Neuronal stem cell (in vitro differentiated cells): Measurements from ENCODE around the gene CFAP206.
"Not testable (repeated sequence)": the region's sequence is repeated elsewhere in the genome, so short reads cannot be mapped to it uniquely, and the experiment has no call there.

Experiments used
- DNase-seq: peaks from one replicate; pipeline ENCODE4 v3.0.0-alpha.2; 2013; ENCODE audit warnings: low spot score
- H2AFZ ChIP-seq: one replicate; pipeline ENCODE4 v1.6.1; 2013; ENCODE audit warnings: mild to moderate bottlenecking, low read length, inconsistent platforms
- H2AK5ac ChIP-seq: 2 replicates; pipeline ENCODE4 v1.6.1; 2013; ENCODE audit warnings: low read depth, mild to moderate bottlenecking, inconsistent platforms, low read length, moderate library complexity, mixed read lengths
- H2BK120ac ChIP-seq: 2 replicates; pipeline ENCODE4 v1.6.1; 2013; ENCODE audit warnings: low read depth, mild to moderate bottlenecking, inconsistent platforms, low read length, moderate library complexity, mixed read lengths
- H2BK12ac ChIP-seq: one replicate; pipeline ENCODE4 v1.6.1; 2013; ENCODE audit warnings: low read length, inconsistent platforms
- H2BK15ac ChIP-seq: 2 replicates; pipeline ENCODE4 v1.6.1; 2013; ENCODE audit warnings: mild to moderate bottlenecking, low read length, inconsistent platforms, mixed read lengths
- H2BK5ac ChIP-seq: one replicate; pipeline ENCODE4 v1.6.1; 2013; ENCODE audit warnings: inconsistent platforms, mild to moderate bottlenecking, low read length, moderate library complexity
- H3K14ac ChIP-seq: one replicate; pipeline ENCODE4 v1.6.1; 2013; ENCODE audit warnings: low read length, inconsistent platforms
- H3K18ac ChIP-seq: 2 replicates; pipeline ENCODE4 v1.6.1; 2013; ENCODE audit warnings: low read length, inconsistent platforms
- H3K23ac ChIP-seq: 2 replicates; pipeline ENCODE4 v1.6.1; 2013; ENCODE audit warnings: low read depth, mild to moderate bottlenecking, mixed read lengths, low read length, inconsistent platforms; ENCODE audit not compliant: poor library complexity
- H3K27ac ChIP-seq: replicated peaks from 3 replicates; pipeline ENCODE4 v1.5.1; 2013; ENCODE audit warnings: low read length, inconsistent platforms
- H3K27me3 ChIP-seq, 3 experiments: 2 replicates each; pipeline ENCODE4 v1.6.1; 2013; ENCODE audit warnings: low read length in 3 of 3, mild to moderate bottlenecking in 2 of 3, inconsistent platforms in 1 of 3, low read depth in 1 of 3, mixed read lengths in 1 of 3, moderate library complexity in 1 of 3; ENCODE audit not compliant: control insufficient read depth in 3 of 3, insufficient read depth in 3 of 3
- H3K36me3 ChIP-seq, 2 donors: replicated peaks in 1 of 2; 2 replicates each; pipeline ENCODE4 v1.6.1; 2013; ENCODE audit warnings: low read length in 2 of 2; ENCODE audit not compliant: control insufficient read depth in 2 of 2, insufficient read depth in 2 of 2
- H3K4ac ChIP-seq: 2 replicates; pipeline ENCODE4 v1.6.1; 2013; ENCODE audit warnings: inconsistent platforms, mild to moderate bottlenecking, low read length, moderate library complexity
- H3K4me1 ChIP-seq, 2 donors: 1 replicate in 1 of 2; 2 replicates in 1 of 2; pipeline ENCODE4 v1.6.1; 2013; ENCODE audit warnings: low read length in 2 of 2, low read depth in 1 of 2; ENCODE audit not compliant: control insufficient read depth in 2 of 2, insufficient read depth in 1 of 2
- H3K4me2 ChIP-seq: one replicate; pipeline ENCODE4 v1.6.1; 2013; ENCODE audit warnings: mild to moderate bottlenecking, low read length, inconsistent platforms; ENCODE audit not compliant: insufficient read depth, poor library complexity, severe bottlenecking
- H3K4me3 ChIP-seq, 2 donors: 2 replicates each; pipeline ENCODE4 v1.5.1; 2013; ENCODE audit warnings: low read length in 2 of 2, mild to moderate bottlenecking in 2 of 2, inconsistent platforms in 1 of 2, moderate library complexity in 1 of 2
- H3K79me1 ChIP-seq: one replicate; pipeline ENCODE4 v1.6.1; 2013; ENCODE audit warnings: low read depth, mild to moderate bottlenecking, inconsistent platforms, low read length, moderate library complexity
- H3K9ac ChIP-seq: one replicate; pipeline ENCODE4 v1.6.1; 2013; ENCODE audit warnings: mild to moderate bottlenecking, low read depth, low read length, inconsistent platforms; ENCODE audit not compliant: poor library complexity
- H3K9me3 ChIP-seq, 2 donors: replicated peaks in 1 of 2; 2 replicates each; pipeline versions ENCODE3 to v1.6.1; 2013; ENCODE audit warnings: low read length in 2 of 2, mild to moderate bottlenecking in 2 of 2, inconsistent platforms in 1 of 2, low read depth in 1 of 2, mixed read lengths in 1 of 2, moderate library complexity in 1 of 2; ENCODE audit not compliant: control insufficient read depth in 2 of 2, insufficient read depth in 1 of 2
- H4K8ac ChIP-seq: one replicate; pipeline ENCODE4 v1.6.1; 2013; ENCODE audit warnings: low read depth, mild to moderate bottlenecking, inconsistent platforms, low read length, moderate library complexity
- H4K91ac ChIP-seq: one replicate; pipeline ENCODE4 v1.6.1; 2013; ENCODE audit warnings: low read length, low read depth, mild to moderate bottlenecking, inconsistent platforms; ENCODE audit not compliant: poor library complexity
- WGBS, 2 donors: extraction: QIAGEN DNeasy Blood & Tissue Kit; methylation state at CpG; one replicate each; pipeline ENCODE4 v1.1.7; 2013; ENCODE audit warnings: missing lambda C conversion rate in 2 of 2, mixed read lengths in 1 of 2; ENCODE audit not compliant: insufficient read length in 2 of 2, insufficient replicate concordance in 1 of 2; ENCODE audit errors: extremely low coverage in 2 of 2; 5-methylcytosine and 5-hydroxymethylcytosine counted together

CFAP206 gene

DNA sequence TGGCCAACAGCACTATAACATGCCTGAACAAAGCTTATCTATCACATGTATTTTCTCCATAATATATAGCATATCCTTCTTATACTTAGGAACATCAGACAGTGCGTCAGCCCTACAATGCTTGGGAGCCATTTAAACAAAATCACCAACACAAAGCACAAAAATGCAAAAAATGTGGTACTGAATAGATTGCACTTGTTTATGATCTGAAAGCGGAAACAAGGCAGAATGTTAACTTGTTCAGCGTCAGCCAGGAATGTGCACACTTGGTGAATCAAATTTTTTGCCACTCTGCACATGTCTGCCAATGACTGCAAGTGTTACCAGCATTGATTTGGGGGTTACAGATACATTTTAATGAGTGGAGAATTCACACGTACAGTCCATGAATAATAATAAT is 79.8 kb downstream of the CFAP206 start:
- WGBS, 2 donors, result no CpG with 5 or more reads among the region's 4 CpGs
- Histone ChIP-seq H4K91ac (no peak overlapping the region), H3K14ac (no peak overlapping the region), H3K79me1 (no peaks in the 10 kb centered on the region), H3K4me2 (no peak overlapping the region), H3K27ac (no peak overlapping the region), H3K4ac (no peak overlapping the region), H3K23ac (no peak overlapping the region), H4K8ac (no peak overlapping the region), H3K9ac (no peak overlapping the region), H3K27me3 (no peaks in the 10 kb centered on the region), H3K4me1 (peaks cover 0 to 7% of the 10 kb centered on the region in 2 donors), H3K9me3 (peaks cover 1 to 8% of the 10 kb centered on the region in 2 donors), H2BK12ac (no peak overlapping the region), H3K4me3 (no peak overlapping the region), H2AK5ac (no peak overlapping the region), H3K18ac (no peak overlapping the region), H3K36me3 (peaks cover 1 to 8% of the 10 kb centered on the region in 2 donors), H2BK15ac (no peak overlapping the region), H2BK120ac (no peak overlapping the region), H2BK5ac (no peak overlapping the region), H2AFZ (no peak overlapping the region)
- DNase-seq, result no peak

DNA sequence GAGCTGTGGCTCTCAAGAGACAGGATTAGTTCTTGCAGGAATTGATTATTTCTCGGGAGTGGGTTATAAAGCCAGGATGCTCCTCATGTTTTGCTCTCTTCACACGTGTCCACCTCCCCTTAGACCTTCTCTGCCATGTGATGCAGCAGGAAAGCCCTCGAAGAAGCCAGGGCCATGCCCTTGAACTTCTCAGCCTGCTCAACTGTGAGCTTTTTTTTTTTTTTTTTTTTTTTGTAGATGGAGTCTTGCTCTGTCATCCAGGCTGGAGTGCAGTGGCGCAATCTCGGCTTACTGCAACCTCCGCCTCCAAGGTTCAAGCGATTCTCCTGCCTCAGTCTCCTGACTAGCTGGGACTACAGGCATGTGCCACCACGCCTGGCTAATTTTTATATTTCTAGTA is 81.6 kb downstream of the CFAP206 start:
- H3K4ac ChIP-seq, H3K23ac ChIP-seq, H2AK5ac ChIP-seq, H4K91ac ChIP-seq, DNase-seq, H3K9me3 ChIP-seq, H3K27ac ChIP-seq, H3K4me2 ChIP-seq, H4K8ac ChIP-seq, H2BK120ac ChIP-seq, H3K79me1 ChIP-seq, H2AFZ ChIP-seq, H3K4me1 ChIP-seq, H3K9ac ChIP-seq, H3K4me3 ChIP-seq, H3K18ac ChIP-seq, H2BK15ac ChIP-seq, H3K14ac ChIP-seq, H3K27me3 ChIP-seq, H3K36me3 ChIP-seq, H2BK5ac ChIP-seq, H2BK12ac ChIP-seq: not testable (repeated sequence)
- WGBS, 2 donors, result no CpG with 5 or more reads among the region's 8 CpGs

DNA sequence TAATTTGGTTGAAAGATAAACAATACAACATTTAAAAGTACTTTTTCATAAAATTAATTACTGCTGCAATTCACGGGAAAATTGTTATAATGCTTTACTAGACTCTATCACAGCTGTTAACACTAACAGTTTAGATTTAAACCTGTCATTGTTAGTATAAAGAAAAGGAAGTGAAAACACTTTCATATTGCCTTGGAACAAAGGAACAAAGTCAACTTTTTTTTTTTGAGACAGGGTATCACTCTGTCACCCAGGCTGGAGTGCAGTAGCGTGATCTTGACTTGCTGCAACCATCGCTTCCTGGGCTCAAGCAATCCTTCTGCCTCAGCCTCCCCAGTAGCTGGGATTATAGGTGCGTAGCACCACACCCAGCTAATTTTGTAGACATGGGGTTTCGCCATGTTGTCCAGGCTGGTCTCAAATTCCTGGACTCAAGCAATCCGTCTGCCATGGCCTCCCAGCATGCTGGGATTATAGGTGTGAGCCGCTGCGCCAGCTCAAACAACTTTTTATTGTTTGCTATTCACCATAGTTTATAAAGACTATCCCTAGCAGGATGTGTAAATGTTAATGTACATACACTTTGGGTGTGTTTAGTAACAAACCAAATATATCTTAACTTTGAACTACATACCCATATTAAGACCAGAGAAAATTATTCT is 87.1 kb downstream of the CFAP206 start:
- no peak overlapping the region for H4K91ac ChIP-seq
- H2BK5ac ChIP-seq, result no peak overlapping the region
- H2BK12ac ChIP-seq, result no peak overlapping the region
- H2BK120ac ChIP-seq, result no peak overlapping the region
- no peak overlapping the region for H3K4me2 ChIP-seq
- no peak overlapping the region for H3K27ac ChIP-seq
- H3K79me1 ChIP-seq, result no peaks in the 10 kb centered on the region
- no peaks in the 10 kb centered on the region for H3K9me3 ChIP-seq
- no peaks in the 10 kb centered on the region for H3K27me3 ChIP-seq
- no peak overlapping the region for H3K14ac ChIP-seq
- no peak overlapping the region for H3K18ac ChIP-seq
- no peak overlapping the region for H2AK5ac ChIP-seq
- no peak overlapping the region for H2AFZ ChIP-seq
- H3K4me3 ChIP-seq, result no peak overlapping the region
- WGBS, 2 donors, result no CpG with 5 or more reads among the region's 8 CpGs
- no peak overlapping the region for H4K8ac ChIP-seq
- no peak overlapping the region for H3K9ac ChIP-seq
- H3K23ac ChIP-seq, result no peak overlapping the region
- no peak overlapping the region for H3K4ac ChIP-seq
- no peaks in the 10 kb centered on the region for H3K4me1 ChIP-seq
- no peak overlapping the region for H2BK15ac ChIP-seq
- H3K36me3 ChIP-seq, result peaks cover 0 to 12% of the 10 kb centered on the region in 2 donors
- DNase-seq, result no peak

DNA sequence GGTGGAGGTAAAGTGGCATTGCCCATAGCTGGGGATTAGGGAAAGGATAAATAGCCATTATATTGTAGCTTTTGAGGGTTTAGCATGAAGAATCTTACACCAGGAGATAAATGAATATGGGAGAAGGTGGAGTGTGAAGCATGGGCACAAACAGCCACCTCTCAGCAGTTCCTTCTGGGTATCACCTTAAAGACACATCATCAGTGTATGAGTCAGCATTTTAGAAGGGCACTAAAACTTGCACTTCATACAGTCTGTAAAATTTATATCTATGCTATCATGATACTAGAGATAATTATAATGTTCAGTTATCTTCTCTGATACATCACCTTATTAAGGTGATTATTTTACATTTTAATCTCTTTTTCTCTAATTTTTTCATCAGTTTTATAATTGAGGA is 90.3 kb downstream of the CFAP206 start:
- H2BK5ac ChIP-seq, result no peak overlapping the region
- H3K4me2 ChIP-seq, result no peak overlapping the region
- peaks cover 3 to 23% of the 10 kb centered on the region in 2 donors for H3K36me3 ChIP-seq
- no peak overlapping the region for H3K4me3 ChIP-seq
- no peak overlapping the region for H2AK5ac ChIP-seq
- no peak for DNase-seq
- no peaks in the 10 kb centered on the region for H3K79me1 ChIP-seq
- no peak overlapping the region for H2BK12ac ChIP-seq
- no peak overlapping the region for H3K18ac ChIP-seq
- H3K23ac ChIP-seq, result no peak overlapping the region
- H3K14ac ChIP-seq, result no peak overlapping the region
- H4K8ac ChIP-seq, result no peak overlapping the region
- no peaks in the 10 kb centered on the region for H3K27me3 ChIP-seq
- H2AFZ ChIP-seq, result no peak overlapping the region
- H4K91ac ChIP-seq, result no peak overlapping the region
- no peak overlapping the region for H3K27ac ChIP-seq
- no peak overlapping the region for H3K9ac ChIP-seq
- H3K4me1 ChIP-seq, result no peaks in the 10 kb centered on the region
- no peaks in the 10 kb centered on the region for H3K9me3 ChIP-seq
- no peak overlapping the region for H2BK15ac ChIP-seq
- H3K4ac ChIP-seq, result no peak overlapping the region
- H2BK120ac ChIP-seq, result no peak overlapping the region
